H1 (cell line): ENCODE results near the gene SCCPDH. TPM values are rescaled to one million over a fixed set of nuclear protein-coding genes. Genes with fewer than 3 reads are reported as not detected.

Source experiments
- CBX5 ChIP-seq: fragments of 300-800, 300-1000 bp; sonication (generic); IDR thresholded peaks from 2 replicates; pipeline ENCODE4 v1.7.1; 2016; ENCODE audit warnings: antibody characterized with exemption, low read length, low read depth
- polyA plus RNA-seq, 7 experiments: library from polyadenylated mRNA; depleted of rRNA in 3 of 7; stranded (reverse) in 5 of 7; unstranded in 2 of 7; fragments of >200 nt in 5 of 7; fragments of 200-250 nt in 2 of 7; gene quantifications; 1 replicate in 5 of 7; 2 replicates in 1 of 7; 4 replicates in 1 of 7; pipeline versions ENCODE4 v1.2.1 to v1.2.3, GENCODE V29; 2011 to 2013; ENCODE audit warnings: missing spikeins in 2 of 7, mixed read lengths in 2 of 7
- total RNA-seq: library from RNA; stranded (reverse); fragmentation: NEBNext Ultra II Directional; extraction: Animal tissue kit (Norgen Biotek cat#: 25700); gene quantifications from 2 replicates; pipeline ENCODE4 v1.2.1, GENCODE V29; 2021

SCCPDH gene
- total and polyA plus RNA-seq, 2 of the 8 experiments (the other 6 are each of a cell fraction or from before 2014, with no cell fraction given): 9.5 to 17.0 TPM

GRCh38 chr1:246798606-246799496 lies 74.6 kb downstream of the SCCPDH start (continued):
- TF ChIP-seq CBX5: no peak
